Uterus (tissue), 2 donors: Measurements from ENCODE around the gene EFHC2.

Source experiments
- POLR2A ChIP-seq, 2 donors: fragments of 450-650 bp; IDR thresholded peaks; one replicate each; pipeline ENCODE4 v1.6.1; 2016; ENCODE audit warnings: antibody characterized with exemption in 2 of 2, mild to moderate bottlenecking in 1 of 2, moderate library complexity in 1 of 2
- TF ChIP-seq, protein P1 (sequence below), 4 experiments: fragments of 200-600 bp in 2 of 4; fragments of 450-650 bp in 2 of 4; sonication (generic) in 2 of 4; IDR thresholded peaks; one replicate each; pipeline ENCODE4 v1.5.1; 2016 to 2019; ENCODE audit warnings: antibody characterized with exemption in 4 of 4, mild to moderate bottlenecking in 2 of 4, moderate library complexity in 1 of 4

DNA sequence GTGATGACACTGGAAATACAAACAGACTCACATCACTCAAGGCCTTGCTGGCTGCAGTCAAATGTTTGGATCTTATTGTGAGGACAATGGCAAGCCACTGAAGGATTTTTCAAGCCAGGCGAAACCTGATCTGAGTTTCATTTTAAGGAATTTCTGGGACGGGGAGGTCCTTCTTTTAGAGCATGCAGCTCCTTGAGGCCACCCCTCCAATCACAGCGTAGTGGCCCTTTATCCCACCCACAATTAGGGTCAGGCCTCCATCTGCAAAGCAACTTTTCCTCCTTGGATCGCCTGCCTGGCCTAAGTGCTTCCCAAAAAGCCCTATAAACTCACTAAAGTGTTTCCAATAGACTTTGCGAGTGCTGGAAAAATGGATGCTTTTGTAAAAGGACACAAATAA is 115.5 kb downstream of the EFHC2 start:
- TF ChIP-seq POLR2A (IDR thresholded peaks at IDR 0.05), result no peak
- TF ChIP-seq, protein P1, sequence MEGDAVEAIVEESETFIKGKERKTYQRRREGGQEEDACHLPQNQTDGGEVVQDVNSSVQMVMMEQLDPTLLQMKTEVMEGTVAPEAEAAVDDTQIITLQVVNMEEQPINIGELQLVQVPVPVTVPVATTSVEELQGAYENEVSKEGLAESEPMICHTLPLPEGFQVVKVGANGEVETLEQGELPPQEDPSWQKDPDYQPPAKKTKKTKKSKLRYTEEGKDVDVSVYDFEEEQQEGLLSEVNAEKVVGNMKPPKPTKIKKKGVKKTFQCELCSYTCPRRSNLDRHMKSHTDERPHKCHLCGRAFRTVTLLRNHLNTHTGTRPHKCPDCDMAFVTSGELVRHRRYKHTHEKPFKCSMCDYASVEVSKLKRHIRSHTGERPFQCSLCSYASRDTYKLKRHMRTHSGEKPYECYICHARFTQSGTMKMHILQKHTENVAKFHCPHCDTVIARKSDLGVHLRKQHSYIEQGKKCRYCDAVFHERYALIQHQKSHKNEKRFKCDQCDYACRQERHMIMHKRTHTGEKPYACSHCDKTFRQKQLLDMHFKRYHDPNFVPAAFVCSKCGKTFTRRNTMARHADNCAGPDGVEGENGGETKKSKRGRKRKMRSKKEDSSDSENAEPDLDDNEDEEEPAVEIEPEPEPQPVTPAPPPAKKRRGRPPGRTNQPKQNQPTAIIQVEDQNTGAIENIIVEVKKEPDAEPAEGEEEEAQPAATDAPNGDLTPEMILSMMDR (IDR thresholded peaks at IDR 0.05), result no peak
